ENCODE data around the gene IL25.

- no peak for TF ChIP-seq EZH2phosphoT487 (IDR thresholded peaks at IDR 0.05; ENCODE audit: borderline replicate concordance, low read depth)
- TF ChIP-seq GATA2 (CRISPR knock-in tag; IDR thresholded peaks at IDR 0.05), result no peak
- TF ChIP-seq CHD2 (IDR thresholded peaks at IDR 0.05; ENCODE audit: low read length, partially characterized antibody), result no peak
- TF ChIP-seq CTCF (IDR thresholded peaks at IDR 0.05), result no peak
Observed at GRCh38 chr14:23416801-23417200, 44.2 kb downstream of the IL25 start.
